ENCODE results near the gene DENND4A.
"Not testable (repeated sequence)": the region's sequence is repeated elsewhere in the genome, so short reads cannot be mapped to it uniquely, and the experiment has no call there.

Gene DENND4A

DNA sequence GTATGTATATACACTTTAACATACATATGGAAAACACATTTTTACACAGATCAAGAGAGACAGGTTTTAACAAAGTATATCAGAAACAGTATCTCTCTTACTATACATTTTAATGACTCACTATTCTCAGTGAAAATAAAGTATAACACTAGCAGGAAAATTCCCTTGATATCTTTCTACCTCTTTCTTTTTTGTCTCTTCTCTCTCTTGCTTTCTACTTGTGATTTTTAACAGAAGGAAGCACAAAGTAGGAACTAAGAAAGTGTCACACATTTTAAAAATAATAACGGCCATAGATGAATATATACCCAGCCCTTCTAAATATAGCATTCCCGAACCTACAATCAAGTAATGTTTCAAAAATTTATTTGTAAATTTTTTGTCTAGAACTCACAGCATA is 4.8 kb downstream of the DENND4A start:
- no peak for DNase-seq

GRCh38 chr15:65785151-65785550 is 6.9 kb downstream of the DENND4A start:
- DNase-seq: no peak

- DNase-seq: no peak
These were observed 8.2 kb downstream of the DENND4A start for GRCh38 chr15:65783872-65784271.

GRCh38 chr15:65782096-65782495 is 10.0 kb downstream of the DENND4A start:
- DNase-seq: no peak

GRCh38 chr15:65778701-65779100 is 13.4 kb downstream of the DENND4A start:
- not testable (repeated sequence) for DNase-seq

- DNase-seq: no peak
These were observed 13.8 kb downstream of the DENND4A start for GRCh38 chr15:65778269-65778668.

- DNase-seq: no peak
These were observed 14.2 kb downstream of the DENND4A start for GRCh38 chr15:65777843-65778242.

DNA sequence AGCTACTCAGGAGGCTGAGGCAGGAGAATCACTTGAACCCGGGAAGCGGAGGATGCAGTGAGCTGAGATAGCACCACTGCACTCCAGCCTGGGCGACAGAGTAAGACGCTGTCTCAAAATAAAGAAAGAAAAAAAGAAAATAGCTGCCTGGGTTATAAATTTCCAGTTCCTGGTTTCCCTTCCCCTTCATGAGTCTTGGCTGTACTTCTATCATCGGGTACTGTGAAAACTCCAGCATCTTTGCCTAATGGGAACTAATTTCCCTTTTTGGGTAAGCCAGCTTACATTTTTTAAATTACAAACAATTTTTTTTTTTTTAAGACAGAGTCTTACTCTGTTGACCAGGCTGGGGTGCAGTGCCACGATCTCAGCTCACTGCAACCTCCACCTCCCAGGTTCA is 15.0 kb downstream of the DENND4A start:
- DNase-seq: no peak

- DNase-seq: no peak
These were observed 18.5 kb downstream of the DENND4A start for GRCh38 chr15:65773386-65774111.

- DNase-seq: no peak
These were observed 19.2 kb downstream of the DENND4A start for GRCh38 chr15:65772930-65773329.

GRCh38 chr15:65771870-65772269 is 20.2 kb downstream of the DENND4A start:
- DNase-seq: no peak

DNA sequence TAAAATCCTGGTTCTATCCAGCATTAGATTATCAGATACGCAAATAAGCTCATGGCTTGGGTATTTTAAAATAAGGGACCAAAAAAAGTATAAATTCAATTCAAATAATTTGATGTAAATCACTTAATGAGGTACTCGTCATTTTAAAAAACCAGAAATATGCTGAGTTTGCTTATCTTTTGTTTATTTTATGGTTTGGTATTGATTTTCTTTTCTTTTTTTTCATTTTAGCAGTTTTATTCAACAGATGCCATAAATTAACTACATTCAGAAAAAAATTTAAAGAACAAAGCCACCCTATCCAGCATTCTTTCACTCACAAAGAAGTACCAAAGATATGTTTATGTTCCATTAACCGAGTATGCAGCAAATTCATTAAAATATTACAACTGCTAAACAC is 22.6 kb downstream of the DENND4A start:
- no peak for DNase-seq

DNA sequence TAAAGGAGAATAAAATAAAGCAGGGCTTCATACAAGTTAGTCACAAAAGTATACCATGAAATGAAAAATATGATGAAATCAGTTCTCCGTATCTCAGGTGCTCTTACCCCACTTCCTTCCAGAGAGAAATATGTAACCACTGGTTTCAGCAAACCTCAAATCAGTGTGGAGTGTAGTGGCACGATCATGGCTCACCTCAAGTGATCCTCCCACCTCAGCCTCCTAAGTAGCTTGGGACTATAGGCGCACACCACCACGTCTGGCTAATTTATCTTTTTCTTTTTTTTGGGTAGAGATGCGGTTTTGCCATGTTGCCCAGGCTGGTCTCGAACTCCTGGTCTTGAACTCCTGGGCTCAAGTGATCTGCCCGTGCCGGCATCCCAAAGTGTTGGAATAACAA is 24.2 kb downstream of the DENND4A start:
- DNase-seq: no peak

DNA sequence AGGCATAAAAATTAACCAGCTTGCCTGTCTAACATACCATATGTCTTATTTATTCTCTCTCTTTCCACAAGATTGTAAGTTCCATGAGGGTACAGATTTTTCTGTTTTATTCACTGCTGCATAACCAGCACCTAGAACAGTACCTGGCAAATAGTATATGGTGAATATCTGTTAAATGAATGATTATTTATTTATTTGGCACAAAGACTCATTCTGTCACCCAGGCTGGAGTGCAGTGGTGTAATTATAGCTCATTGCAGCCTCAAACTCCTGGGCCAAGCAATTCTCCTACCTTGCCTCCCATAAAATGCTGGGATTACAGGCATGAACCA is 24.9 kb downstream of the DENND4A start:
- DNase-seq: no peak

GRCh38 chr15:65766422-65767263 is 25.4 kb downstream of the DENND4A start:
- DNase-seq: no peak

DNA sequence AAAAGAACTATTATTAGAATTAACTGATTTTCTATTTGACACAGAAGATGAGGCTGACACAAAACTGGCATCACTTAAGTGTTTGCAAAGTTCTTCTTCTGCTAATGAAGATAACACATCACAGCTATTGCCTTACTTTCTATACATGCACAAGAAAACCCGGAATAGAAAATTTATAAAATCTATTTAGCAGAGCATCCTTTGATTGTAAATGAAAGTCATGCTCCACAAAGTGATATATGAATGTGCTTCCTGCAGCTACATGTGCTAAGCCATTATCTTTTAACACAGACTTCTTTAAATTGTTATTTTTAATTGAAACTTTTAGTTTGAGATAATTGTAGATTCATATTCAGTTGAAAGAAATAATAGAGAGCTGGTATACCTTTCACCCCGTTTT is 27.0 kb downstream of the DENND4A start:
- DNase-seq: no peak

GRCh38 chr15:65762914-65763787 is 28.9 kb downstream of the DENND4A start:
- DNase-seq: no peak

DNA sequence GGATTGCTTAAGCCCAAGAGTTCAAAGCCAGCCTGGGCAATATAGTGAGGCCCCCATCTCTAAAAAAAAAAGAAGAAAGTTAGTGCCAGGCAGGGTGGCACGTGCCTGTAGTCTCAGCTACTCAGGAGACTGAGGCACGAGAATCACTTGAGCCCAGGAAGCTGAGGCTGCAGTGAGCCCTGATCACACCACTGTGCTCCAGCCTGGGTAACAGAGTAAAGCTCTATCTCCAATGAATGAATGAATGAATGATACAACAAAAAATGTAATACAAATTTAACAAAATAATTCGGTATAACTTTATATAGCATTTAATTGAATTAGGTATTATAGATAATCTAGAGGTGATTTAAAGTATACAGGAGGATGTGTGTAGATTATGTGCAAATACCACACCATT is 29.7 kb downstream of the DENND4A start:
- DNase-seq: no peak

- DNase-seq: no peak
These were observed 30.7 kb downstream of the DENND4A start for GRCh38 chr15:65761210-65761926.

DNA sequence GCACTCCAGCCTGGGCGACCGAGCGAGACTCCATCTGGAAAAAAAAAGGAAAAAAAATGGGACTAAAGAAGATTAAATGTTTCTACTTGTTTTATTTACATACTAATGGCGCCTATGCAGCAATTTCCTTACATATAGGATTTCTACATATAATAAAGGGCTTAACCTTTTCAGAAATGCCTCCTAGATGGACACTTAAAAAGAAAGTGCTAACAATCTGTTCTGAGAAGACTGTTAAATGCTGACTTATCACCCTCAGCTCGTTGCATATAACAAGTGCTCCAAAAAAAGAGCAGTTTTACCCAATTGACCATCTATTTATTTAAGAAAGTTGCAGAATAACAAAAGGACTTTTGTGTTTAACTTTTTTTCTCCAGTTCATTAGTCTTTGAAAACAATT is 32.7 kb downstream of the DENND4A start:
- no peak for DNase-seq

DNA sequence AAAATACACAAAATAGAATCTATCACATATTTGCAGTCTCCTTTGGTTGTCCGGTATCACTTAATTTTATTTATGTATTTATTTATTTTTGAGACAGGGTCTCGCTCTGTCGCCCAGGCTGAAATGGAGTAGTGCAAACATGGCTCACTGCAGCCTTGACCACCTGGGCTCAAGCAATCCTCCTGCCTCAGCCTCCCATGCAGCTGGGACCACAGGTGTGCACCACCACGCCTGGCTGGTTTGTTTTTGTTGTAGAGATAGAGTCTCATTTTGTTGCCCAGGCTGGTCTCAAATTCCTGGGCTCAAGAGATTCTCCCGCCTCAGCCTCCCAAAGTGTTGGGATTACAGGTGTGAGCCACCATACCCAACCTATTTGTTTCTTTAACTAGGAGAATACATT is 33.9 kb downstream of the DENND4A start:
- no peak for DNase-seq

DNA sequence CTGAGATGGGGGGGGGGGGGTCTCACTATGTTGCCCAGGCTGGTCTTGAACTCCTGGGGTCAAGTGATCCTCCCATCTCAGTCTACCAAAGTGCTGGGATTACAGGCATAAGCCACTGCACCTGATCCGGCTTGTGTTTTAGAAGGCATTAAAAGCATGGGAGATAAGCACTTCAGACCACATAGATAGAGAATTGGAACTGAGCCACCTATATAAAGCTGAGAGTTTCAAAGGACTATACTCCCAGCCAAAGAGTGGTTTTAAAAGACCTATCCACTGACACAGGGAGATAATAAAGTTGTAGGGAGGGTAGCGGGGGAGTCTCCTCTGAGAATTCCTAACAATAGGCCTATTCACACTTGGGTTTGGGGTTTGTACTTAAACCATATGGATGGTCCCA is 34.8 kb downstream of the DENND4A start:
- no peak for DNase-seq

GRCh38 chr15:65752151-65752700 is 39.9 kb downstream of the DENND4A start:
- no peak for DNase-seq

Measured in DMS153 (cell line).